ENCODE data around the gene NUAK1. TPM values are rescaled to one million over a fixed set of nuclear protein-coding genes. Genes with fewer than 3 reads are reported as not detected.
A peak's percentile ranks its signal among the peaks of the same experiment; 100 is the strongest.

The NUAK1 gene
- total RNA-seq, 1 donor from 2014 or later: 7.6 TPM

GRCh38 chr12:106098691-106099200 is 40.0 kb downstream of the NUAK1 start:
- DNase-seq (ENCODE audit: low read depth) (no peak), FAIRE-seq (no peak)
- TF ChIP-seq CTCF (IDR thresholded peaks at IDR 0.05; ENCODE audit: insufficient read depth, low read length, severe bottlenecking): no peak
- Histone ChIP-seq H3K4me3 (ENCODE audit: low read depth, low read length) (no peak overlapping the region), H3K36me3 (ENCODE audit: control insufficient read depth, insufficient read depth, low read length) (no peaks in the 10 kb centered on the region), H3K27me3 (ENCODE audit: control insufficient read depth, insufficient read depth, low read length) (no peaks in the 10 kb centered on the region)

GRCh38 chr12:106097011-106097410 is 41.7 kb downstream of the NUAK1 start:
- H3K27me3 ChIP-seq (ENCODE audit: control insufficient read depth, insufficient read depth, low read length): no peaks in the 10 kb centered on the region
- FAIRE-seq: no peak
- peak; percentile 75 for DNase-seq (ENCODE audit: low read depth)

GRCh38 chr12:106096376-106096775 is 42.4 kb downstream of the NUAK1 start:
- no peaks in the 10 kb centered on the region for H3K36me3 ChIP-seq (ENCODE audit: control insufficient read depth, insufficient read depth, low read length)
- H3K4me3 ChIP-seq (ENCODE audit: low read depth, low read length): no peak overlapping the region
- no peaks in the 10 kb centered on the region for H3K27me3 ChIP-seq (ENCODE audit: control insufficient read depth, insufficient read depth, low read length)
- FAIRE-seq (no peak), DNase-seq (ENCODE audit: low read depth) (peak; percentile 18)
- no peak for TF ChIP-seq CTCF (IDR thresholded peaks at IDR 0.05; ENCODE audit: insufficient read depth, low read length, severe bottlenecking)

More at GRCh38 chr12:106097011-106097410, 41.7 kb downstream of the NUAK1 start:
- no peak for TF ChIP-seq CTCF (IDR thresholded peaks at IDR 0.05; ENCODE audit: insufficient read depth, low read length, severe bottlenecking)
- Histone ChIP-seq H3K36me3 (ENCODE audit: control insufficient read depth, insufficient read depth, low read length) (no peaks in the 10 kb centered on the region), H3K4me3 (ENCODE audit: low read depth, low read length) (no peak overlapping the region)

- no peak overlapping the region for H3K4me3 ChIP-seq (ENCODE audit: low read depth, low read length)
- FAIRE-seq: no peak
These were observed 44.5 kb downstream of the NUAK1 start for GRCh38 chr12:106094304-106094703.

GRCh38 chr12:106093246-106093645 is 45.5 kb downstream of the NUAK1 start:
- H3K27me3 ChIP-seq (ENCODE audit: control insufficient read depth, insufficient read depth, low read length): no peaks in the 10 kb centered on the region
- no peak for TF ChIP-seq CTCF (IDR thresholded peaks at IDR 0.05; ENCODE audit: insufficient read depth, low read length, severe bottlenecking)
- FAIRE-seq (no peak), DNase-seq (ENCODE audit: low read depth) (no peak)
- H3K36me3 ChIP-seq (ENCODE audit: control insufficient read depth, insufficient read depth, low read length): no peaks in the 10 kb centered on the region
- no peak overlapping the region for H3K4me3 ChIP-seq (ENCODE audit: low read depth, low read length)

More at GRCh38 chr12:106094304-106094703, 44.5 kb downstream of the NUAK1 start:
- TF ChIP-seq CTCF (IDR thresholded peaks at IDR 0.05; ENCODE audit: insufficient read depth, low read length, severe bottlenecking): no peak
- no peaks in the 10 kb centered on the region for H3K27me3 ChIP-seq (ENCODE audit: control insufficient read depth, insufficient read depth, low read length)
- H3K36me3 ChIP-seq (ENCODE audit: control insufficient read depth, insufficient read depth, low read length): no peaks in the 10 kb centered on the region
- DNase-seq (ENCODE audit: low read depth): peak; percentile 52

GRCh38 chr12:106091446-106091820 is 47.3 kb downstream of the NUAK1 start:
- TF ChIP-seq CTCF (IDR thresholded peaks at IDR 0.05; ENCODE audit: insufficient read depth, low read length, severe bottlenecking): no peak
- FAIRE-seq (no peak), DNase-seq (ENCODE audit: low read depth) (no peak)
- Histone ChIP-seq H3K27me3 (ENCODE audit: control insufficient read depth, insufficient read depth, low read length) (no peaks in the 10 kb centered on the region), H3K36me3 (ENCODE audit: control insufficient read depth, insufficient read depth, low read length) (no peaks in the 10 kb centered on the region), H3K4me3 (ENCODE audit: low read depth, low read length) (no peak overlapping the region)

Measured in bronchial epithelial cell (primary cell).